ENCODE data around the gene PLCB3. TPM values are rescaled to one million over a fixed set of nuclear protein-coding genes. Genes with fewer than 3 reads are reported as not detected.

Gene PLCB3
- total and polyA plus RNA-seq, 10 of the 15 experiments (the other 5 are each of a cell fraction or from before 2014, with no cell fraction given), result 0.03 to 10.3 (median 3.3) TPM

DNA sequence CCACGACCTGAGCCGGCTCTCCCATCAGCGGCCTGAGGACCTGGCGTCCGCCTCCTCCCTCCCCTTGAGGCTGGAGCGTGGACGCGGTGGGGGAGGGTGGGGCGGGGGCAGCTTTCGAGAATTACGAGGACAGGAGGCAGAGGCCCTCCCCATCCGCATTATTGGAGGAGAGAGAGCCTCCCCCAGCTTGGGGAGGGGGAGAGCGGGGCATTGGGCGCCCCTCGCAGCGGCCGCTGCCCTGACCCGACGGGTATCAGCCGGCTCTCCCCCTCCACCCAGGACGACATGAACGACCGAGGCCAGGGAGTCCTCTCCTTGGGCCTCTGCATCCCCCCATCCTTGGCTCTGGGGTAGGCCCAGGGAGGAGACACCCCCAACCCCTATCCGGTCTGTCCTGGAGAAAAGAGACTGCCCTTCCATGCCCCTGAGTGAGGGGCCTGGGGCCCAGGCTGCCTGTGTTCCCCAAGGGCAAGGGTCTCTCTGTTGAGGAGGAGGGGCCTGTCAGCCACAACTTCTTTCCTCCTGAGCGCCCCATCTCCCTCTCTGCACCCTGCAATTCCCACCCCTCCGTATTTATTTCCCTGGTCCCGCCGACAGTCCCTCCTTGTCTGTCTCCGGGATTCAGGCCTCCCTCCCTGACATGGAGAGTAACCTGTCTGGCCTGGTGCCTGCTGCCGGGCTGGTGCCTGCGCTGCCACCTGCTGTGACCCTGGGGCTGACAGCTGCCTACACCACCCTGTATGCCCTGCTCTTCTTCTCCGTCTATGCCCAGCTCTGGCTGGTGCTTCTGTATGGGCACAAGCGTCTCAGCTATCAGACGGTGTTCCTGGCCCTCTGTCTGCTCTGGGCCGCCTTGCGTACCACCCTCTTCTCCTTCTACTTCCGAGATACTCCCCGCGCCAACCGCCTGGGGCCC, 34.8 kb downstream of the PLCB3 start:
- ChIA-PET CTCF (interaction anchor here (0.7 to 5.5 kb wide), 5 partner anchors 15 to 81 kb away, joined by 3 to 46 read pairs (median 5); partner anchors contain the start of genes CATSPERZ, ESRRA, PRDX5 and TRMT112), SMC1A (ENCODE audit: uncharacterized antibody, unreplicated experiment) (interaction anchor here (1.1 to 3.5 kb wide), 5 partner anchors 14 to 80 kb away, joined by 3 to 16 read pairs (median 5); partner anchors contain the start of genes CATSPERZ, PRDX5 and TRMT112), POLR2A (interaction anchor here (1.8 to 6.2 kb wide), 3 partner anchors 15 to 40 kb away, joined by 6 to 92 read pairs (median 10); partner anchors contain the start of genes PRDX5 and TRMT112), RAD21 (ENCODE audit: unreplicated experiment) (interaction anchor here (1.7 to 2.7 kb wide), 4 partner anchors 15 to 80 kb away, joined by 7 to 10 read pairs (median 10); partner anchors contain the start of gene FERMT3)
- no TSS peak for BruUV-seq (replicated peaks)
- ATAC-seq, result peak; percentile 31
- FAIRE-seq, result peak; percentile 66
- H3K27me3 ChIP-seq (replicated peaks in 1 of 2; ENCODE audit: control insufficient read depth in 2 of 2, insufficient read depth in 2 of 2, low read length in 1 of 2), result no peaks in the 10 kb centered on the region; a peak in 2 of 4 replicates
- no peaks in the 10 kb centered on the region for H3K9me3 ChIP-seq (replicated peaks; ENCODE audit: control insufficient read depth, insufficient read depth, low read length)
- WGBS (ENCODE audit: insufficient coverage, insufficient replicate concordance, low lambda C conversion rate, missing lambda C conversion rate), result 28% methylated on average over 33 of the region's 40 CpGs
- H3K36me3 ChIP-seq (ENCODE audit: control insufficient read depth in 2 of 2, insufficient read depth in 2 of 2, low read length in 1 of 2), result peaks cover 0 to 2% of the 10 kb centered on the region in 2 experiments; a peak in 2 of 4 replicates
- H3K27ac ChIP-seq (ENCODE audit: control insufficient read depth, insufficient read depth), result no peak overlapping the region; the same call in 1 of the 2 replicates
- peak overlapping the region; percentile 86 for H3K4me3 ChIP-seq
- H2AFZ ChIP-seq (ENCODE audit: control insufficient read depth, low read depth, low read length), result peak overlapping the region; percentile 30; the same call in 1 of the 2 replicates
- H3K4me2 ChIP-seq (ENCODE audit: control insufficient read depth, insufficient read depth), result peak overlapping the region; percentile 99
- peaks cover 7% of the 10 kb centered on the region for H3K4me1 ChIP-seq (ENCODE audit: control insufficient read depth, insufficient read depth, low read length)
- no peaks in the 10 kb centered on the region for H4K20me1 ChIP-seq (ENCODE audit: control insufficient read depth, insufficient read depth)
- peak overlapping the region; percentile 67 for H3K9ac ChIP-seq (ENCODE audit: control insufficient read depth, insufficient read depth, low read length)
- no peak for DNase-seq (ENCODE audit: low read depth, low spot score)
- intact Hi-C loops (cut with micrococcal nuclease; ENCODE audit: unreplicated experiment) (loop anchor here (1.0 kb wide), 1 partner anchor 16 kb away; no protein-coding TSS in a partner anchor), in situ Hi-C loops (cut with MboI) (no loop called here)
- peaks cover 15% of the 10 kb centered on the region for H3K79me2 ChIP-seq (ENCODE audit: control insufficient read depth, insufficient read depth, low read length)
- TF ChIP-seq SMC3 (IDR thresholded peaks at IDR 0.05; ENCODE audit: borderline replicate concordance, low read length) (peak; percentile 10; the same call in 1 of the 2 replicates), IKZF2 (IDR thresholded peaks at IDR 0.05) (no peak), KLF5 (IDR thresholded peaks at IDR 0.05; ENCODE audit: partially characterized antibody) (no peak), BHLHE40 (IDR thresholded peaks at IDR 0.05; ENCODE audit: borderline replicate concordance in 1 of 2, low read depth in 2 of 2, low read length in 1 of 2) (no peak), SMAD5 (IDR thresholded peaks at IDR 0.05; ENCODE audit: low read depth) (no peak), EP300 (IDR thresholded peaks at IDR 0.05; ENCODE audit: borderline replicate concordance in 1 of 2, control insufficient read depth in 1 of 2, low read depth in 2 of 2, low read length in 2 of 2) (no peak), JUND (IDR thresholded peaks at IDR 0.05; ENCODE audit: low read depth, low read length) (no peak), ZNF217 (IDR thresholded peaks at IDR 0.05) (no peak), STAT1 (conservative IDR thresholded peaks at IDR 0.05) (no peak), POLR2A (IDR thresholded peaks at IDR 0.05; ENCODE audit: low read depth, low read length) (no peak), MTA2 (IDR thresholded peaks at IDR 0.05; ENCODE audit: low read depth) (no peak), HDGF (IDR thresholded peaks at IDR 0.05) (0 out of 2 replicates have a peak, but pooled peaks have one; percentile 27), ESRRA (IDR thresholded peaks at IDR 0.05; ENCODE audit: low read length) (no peak), BCL11A (IDR thresholded peaks at IDR 0.05; ENCODE audit: low read depth, low read length) (no peak)
- TF ChIP-seq, protein P1, sequence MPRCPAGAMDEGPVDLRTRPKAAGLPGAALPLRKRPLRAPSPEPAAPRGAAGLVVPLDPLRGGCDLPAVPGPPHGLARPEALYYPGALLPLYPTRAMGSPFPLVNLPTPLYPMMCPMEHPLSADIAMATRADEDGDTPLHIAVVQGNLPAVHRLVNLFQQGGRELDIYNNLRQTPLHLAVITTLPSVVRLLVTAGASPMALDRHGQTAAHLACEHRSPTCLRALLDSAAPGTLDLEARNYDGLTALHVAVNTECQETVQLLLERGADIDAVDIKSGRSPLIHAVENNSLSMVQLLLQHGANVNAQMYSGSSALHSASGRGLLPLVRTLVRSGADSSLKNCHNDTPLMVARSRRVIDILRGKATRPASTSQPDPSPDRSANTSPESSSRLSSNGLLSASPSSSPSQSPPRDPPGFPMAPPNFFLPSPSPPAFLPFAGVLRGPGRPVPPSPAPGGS (IDR thresholded peaks at IDR 0.05; ENCODE audit: borderline replicate concordance, insufficient read depth, low read depth, low read length, poor library complexity, severe bottlenecking), result no peak
- TF ChIP-seq, protein P2, sequence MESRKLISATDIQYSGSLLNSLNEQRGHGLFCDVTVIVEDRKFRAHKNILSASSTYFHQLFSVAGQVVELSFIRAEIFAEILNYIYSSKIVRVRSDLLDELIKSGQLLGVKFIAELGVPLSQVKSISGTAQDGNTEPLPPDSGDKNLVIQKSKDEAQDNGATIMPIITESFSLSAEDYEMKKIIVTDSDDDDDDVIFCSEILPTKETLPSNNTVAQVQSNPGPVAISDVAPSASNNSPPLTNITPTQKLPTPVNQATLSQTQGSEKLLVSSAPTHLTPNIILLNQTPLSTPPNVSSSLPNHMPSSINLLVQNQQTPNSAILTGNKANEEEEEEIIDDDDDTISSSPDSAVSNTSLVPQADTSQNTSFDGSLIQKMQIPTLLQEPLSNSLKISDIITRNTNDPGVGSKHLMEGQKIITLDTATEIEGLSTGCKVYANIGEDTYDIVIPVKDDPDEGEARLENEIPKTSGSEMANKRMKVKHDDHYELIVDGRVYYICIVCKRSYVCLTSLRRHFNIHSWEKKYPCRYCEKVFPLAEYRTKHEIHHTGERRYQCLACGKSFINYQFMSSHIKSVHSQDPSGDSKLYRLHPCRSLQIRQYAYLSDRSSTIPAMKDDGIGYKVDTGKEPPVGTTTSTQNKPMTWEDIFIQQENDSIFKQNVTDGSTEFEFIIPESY (IDR thresholded peaks at IDR 0.05), result no peak
- TF ChIP-seq, protein P3, sequence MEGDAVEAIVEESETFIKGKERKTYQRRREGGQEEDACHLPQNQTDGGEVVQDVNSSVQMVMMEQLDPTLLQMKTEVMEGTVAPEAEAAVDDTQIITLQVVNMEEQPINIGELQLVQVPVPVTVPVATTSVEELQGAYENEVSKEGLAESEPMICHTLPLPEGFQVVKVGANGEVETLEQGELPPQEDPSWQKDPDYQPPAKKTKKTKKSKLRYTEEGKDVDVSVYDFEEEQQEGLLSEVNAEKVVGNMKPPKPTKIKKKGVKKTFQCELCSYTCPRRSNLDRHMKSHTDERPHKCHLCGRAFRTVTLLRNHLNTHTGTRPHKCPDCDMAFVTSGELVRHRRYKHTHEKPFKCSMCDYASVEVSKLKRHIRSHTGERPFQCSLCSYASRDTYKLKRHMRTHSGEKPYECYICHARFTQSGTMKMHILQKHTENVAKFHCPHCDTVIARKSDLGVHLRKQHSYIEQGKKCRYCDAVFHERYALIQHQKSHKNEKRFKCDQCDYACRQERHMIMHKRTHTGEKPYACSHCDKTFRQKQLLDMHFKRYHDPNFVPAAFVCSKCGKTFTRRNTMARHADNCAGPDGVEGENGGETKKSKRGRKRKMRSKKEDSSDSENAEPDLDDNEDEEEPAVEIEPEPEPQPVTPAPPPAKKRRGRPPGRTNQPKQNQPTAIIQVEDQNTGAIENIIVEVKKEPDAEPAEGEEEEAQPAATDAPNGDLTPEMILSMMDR (IDR thresholded peaks at IDR 0.05 in 2 of 3, conservative IDR thresholded peaks at IDR 0.05 in 1 of 3; ENCODE audit: control insufficient read depth in 2 of 3, extremely low read depth in 1 of 3, insufficient read depth in 1 of 3, low read depth in 3 of 3, low read length in 3 of 3), result peak; percentile 26 to 39 (median 34); a peak in 4 of 6 replicates
